GM19035 (cell line): ENCODE results near the gene IDH3G.

Experiments
- ATAC-seq: cut with Tn5 transposase; IDR thresholded peaks from one replicate; pipeline ENCODE4 v1.9.1; 2021; ENCODE audit not compliant: unreplicated experiment

IDH3G gene

GRCh38 chrX:153736071-153736820 is 57.9 kb downstream of the IDH3G start:
- no peak for ATAC-seq
